ENCODE data around the gene ITGB2. TPM values are rescaled to one million over a fixed set of nuclear protein-coding genes. Genes with fewer than 3 reads are reported as not detected.

Gene ITGB2
- polyA plus RNA-seq, 1 of the 3 experiments (the other 2 are of a cell fraction), result 0.77 TPM

DNA sequence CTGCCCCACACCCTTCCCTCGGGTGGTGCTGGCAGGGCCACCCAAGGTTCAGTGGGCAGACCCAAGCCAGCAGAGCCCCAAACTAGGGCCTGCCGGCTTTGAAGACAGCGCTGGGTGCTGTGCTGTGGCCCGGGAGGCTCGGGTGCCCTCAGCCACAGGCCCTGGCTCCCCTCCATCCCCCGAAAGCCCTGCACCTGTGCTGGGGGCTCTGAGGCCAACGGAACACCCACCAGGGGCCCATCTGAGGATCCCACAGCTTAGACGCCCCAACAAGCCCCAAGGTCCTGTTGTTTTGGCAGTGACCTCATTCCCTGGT, 8.6 kb downstream of the ITGB2 start:
- ChIA-PET CTCF (interaction anchor here (1.5 to 2.9 kb wide), 4 partner anchors 17 to 225 kb away, joined by 4 to 9 read pairs (median 8); no protein-coding TSS in a partner anchor), POLR2A (no interaction called here)
- Histone ChIP-seq H3K27me3 (ENCODE audit: insufficient read depth) (no peaks in the 10 kb centered on the region; the same call in 1 of the 2 replicates), H4K20me1 (ENCODE audit: insufficient read depth) (no peaks in the 10 kb centered on the region), H3F3A (replicated peaks; ENCODE audit: insufficient read depth) (no peaks in the 10 kb centered on the region), H3K9me3 (no peaks in the 10 kb centered on the region), H2AFZ (ENCODE audit: low read depth) (no peak overlapping the region), H3K4me2 (no peak overlapping the region), H3K9me2 (no peaks in the 10 kb centered on the region), H3K79me2 (ENCODE audit: insufficient read depth) (no peaks in the 10 kb centered on the region), H3K4me1 (ENCODE audit: control insufficient read depth in 1 of 2, insufficient read depth in 2 of 2, low read depth in 1 of 2, low read length in 1 of 2) (peaks cover 5 to 17% of the 10 kb centered on the region in 2 experiments; a peak in 2 of 4 replicates), H3K36me3 (replicated peaks in 1 of 2; ENCODE audit: control insufficient read depth in 1 of 2, insufficient read depth in 2 of 2, low read length in 1 of 2) (no peaks in the 10 kb centered on the region), H3K4me3 (ENCODE audit: low read depth in 2 of 2, low read length in 1 of 2) (no peak overlapping the region), H3K9ac (no peak overlapping the region), H3K27ac (ENCODE audit: low read depth in 2 of 2, low read length in 1 of 2) (no peak overlapping the region)
- no peak for DNase-seq
- 17% methylated on average over 1 of the region's 8 CpGs for WGBS (ENCODE audit: low lambda C conversion rate)
- no peak for TF ChIP-seq EP300 (IDR thresholded peaks at IDR 0.05; ENCODE audit: borderline replicate concordance in 1 of 2, low read depth in 1 of 2, low read length in 1 of 2)
- no peak for TF ChIP-seq MXI1 (IDR thresholded peaks at IDR 0.05; ENCODE audit: low read depth, low read length)
- TF ChIP-seq TAF1 (IDR thresholded peaks at IDR 0.05; ENCODE audit: borderline replicate concordance, low read depth, low read length), result no peak
- TF ChIP-seq, protein P1, sequence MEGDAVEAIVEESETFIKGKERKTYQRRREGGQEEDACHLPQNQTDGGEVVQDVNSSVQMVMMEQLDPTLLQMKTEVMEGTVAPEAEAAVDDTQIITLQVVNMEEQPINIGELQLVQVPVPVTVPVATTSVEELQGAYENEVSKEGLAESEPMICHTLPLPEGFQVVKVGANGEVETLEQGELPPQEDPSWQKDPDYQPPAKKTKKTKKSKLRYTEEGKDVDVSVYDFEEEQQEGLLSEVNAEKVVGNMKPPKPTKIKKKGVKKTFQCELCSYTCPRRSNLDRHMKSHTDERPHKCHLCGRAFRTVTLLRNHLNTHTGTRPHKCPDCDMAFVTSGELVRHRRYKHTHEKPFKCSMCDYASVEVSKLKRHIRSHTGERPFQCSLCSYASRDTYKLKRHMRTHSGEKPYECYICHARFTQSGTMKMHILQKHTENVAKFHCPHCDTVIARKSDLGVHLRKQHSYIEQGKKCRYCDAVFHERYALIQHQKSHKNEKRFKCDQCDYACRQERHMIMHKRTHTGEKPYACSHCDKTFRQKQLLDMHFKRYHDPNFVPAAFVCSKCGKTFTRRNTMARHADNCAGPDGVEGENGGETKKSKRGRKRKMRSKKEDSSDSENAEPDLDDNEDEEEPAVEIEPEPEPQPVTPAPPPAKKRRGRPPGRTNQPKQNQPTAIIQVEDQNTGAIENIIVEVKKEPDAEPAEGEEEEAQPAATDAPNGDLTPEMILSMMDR (IDR thresholded peaks at IDR 0.05), result no peak
- no peak for TF ChIP-seq FOXM1 (IDR thresholded peaks at IDR 0.05; ENCODE audit: low read depth)
- no peak for TF ChIP-seq SIN3A (IDR thresholded peaks at IDR 0.05; ENCODE audit: borderline replicate concordance, low read depth, low read length)
- no peak for TF ChIP-seq EZH2phosphoT487 (IDR thresholded peaks at IDR 0.05; ENCODE audit: borderline replicate concordance, low read depth)
- no peak for TF ChIP-seq NRF1 (IDR thresholded peaks at IDR 0.05; ENCODE audit: low read depth, low read length)
- TF ChIP-seq, protein P2, sequence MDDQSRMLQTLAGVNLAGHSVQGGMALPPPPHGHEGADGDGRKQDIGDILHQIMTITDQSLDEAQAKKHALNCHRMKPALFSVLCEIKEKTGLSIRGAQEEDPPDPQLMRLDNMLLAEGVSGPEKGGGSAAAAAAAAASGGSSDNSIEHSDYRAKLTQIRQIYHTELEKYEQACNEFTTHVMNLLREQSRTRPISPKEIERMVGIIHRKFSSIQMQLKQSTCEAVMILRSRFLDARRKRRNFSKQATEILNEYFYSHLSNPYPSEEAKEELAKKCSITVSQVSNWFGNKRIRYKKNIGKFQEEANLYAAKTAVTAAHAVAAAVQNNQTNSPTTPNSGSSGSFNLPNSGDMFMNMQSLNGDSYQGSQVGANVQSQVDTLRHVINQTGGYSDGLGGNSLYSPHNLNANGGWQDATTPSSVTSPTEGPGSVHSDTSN (IDR thresholded peaks at IDR 0.05), result no peak
- no peak for TF ChIP-seq POLR2AphosphoS5 (IDR thresholded peaks at IDR 0.05; ENCODE audit: low read depth, low read length)
- TF ChIP-seq, protein P3, sequence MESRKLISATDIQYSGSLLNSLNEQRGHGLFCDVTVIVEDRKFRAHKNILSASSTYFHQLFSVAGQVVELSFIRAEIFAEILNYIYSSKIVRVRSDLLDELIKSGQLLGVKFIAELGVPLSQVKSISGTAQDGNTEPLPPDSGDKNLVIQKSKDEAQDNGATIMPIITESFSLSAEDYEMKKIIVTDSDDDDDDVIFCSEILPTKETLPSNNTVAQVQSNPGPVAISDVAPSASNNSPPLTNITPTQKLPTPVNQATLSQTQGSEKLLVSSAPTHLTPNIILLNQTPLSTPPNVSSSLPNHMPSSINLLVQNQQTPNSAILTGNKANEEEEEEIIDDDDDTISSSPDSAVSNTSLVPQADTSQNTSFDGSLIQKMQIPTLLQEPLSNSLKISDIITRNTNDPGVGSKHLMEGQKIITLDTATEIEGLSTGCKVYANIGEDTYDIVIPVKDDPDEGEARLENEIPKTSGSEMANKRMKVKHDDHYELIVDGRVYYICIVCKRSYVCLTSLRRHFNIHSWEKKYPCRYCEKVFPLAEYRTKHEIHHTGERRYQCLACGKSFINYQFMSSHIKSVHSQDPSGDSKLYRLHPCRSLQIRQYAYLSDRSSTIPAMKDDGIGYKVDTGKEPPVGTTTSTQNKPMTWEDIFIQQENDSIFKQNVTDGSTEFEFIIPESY (IDR thresholded peaks at IDR 0.05; ENCODE audit: borderline replicate concordance, low read depth), result no peak
